GM10266 (cell line): Measurements from ENCODE around the gene SIGLEC10.

Experiments
- DNase-seq: peaks from one replicate; pipeline ENCODE4 v3.0.0; 2012; ENCODE audit errors: extremely low spot score
- TF ChIP-seq, protein P1 (sequence below): IDR thresholded peaks from 2 replicates; pipeline ENCODE4 v1.5.1; 2012; ENCODE audit warnings: mild to moderate bottlenecking, low read depth; ENCODE audit not compliant: control insufficient read depth, insufficient read depth; ENCODE audit errors: missing control alignments

Gene SIGLEC10

DNA sequence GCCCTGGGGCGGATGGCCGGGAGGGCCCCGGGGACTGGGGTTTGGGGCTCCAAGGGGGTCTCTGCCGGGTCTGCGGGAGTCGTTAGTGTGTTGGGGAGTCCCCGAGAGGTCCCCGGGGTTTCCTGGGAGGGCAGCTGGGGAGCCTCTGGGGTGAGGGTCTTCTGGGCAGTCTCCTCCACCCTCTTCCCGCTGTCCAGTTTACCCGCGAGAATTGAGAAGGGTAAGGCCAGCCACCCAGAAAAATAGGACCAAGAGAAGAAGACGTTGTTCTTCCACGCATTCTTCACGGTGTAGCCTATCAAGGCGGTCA lies 50.2 kb downstream of the SIGLEC10 start:
- no peak for DNase-seq
- TF ChIP-seq, protein P1, sequence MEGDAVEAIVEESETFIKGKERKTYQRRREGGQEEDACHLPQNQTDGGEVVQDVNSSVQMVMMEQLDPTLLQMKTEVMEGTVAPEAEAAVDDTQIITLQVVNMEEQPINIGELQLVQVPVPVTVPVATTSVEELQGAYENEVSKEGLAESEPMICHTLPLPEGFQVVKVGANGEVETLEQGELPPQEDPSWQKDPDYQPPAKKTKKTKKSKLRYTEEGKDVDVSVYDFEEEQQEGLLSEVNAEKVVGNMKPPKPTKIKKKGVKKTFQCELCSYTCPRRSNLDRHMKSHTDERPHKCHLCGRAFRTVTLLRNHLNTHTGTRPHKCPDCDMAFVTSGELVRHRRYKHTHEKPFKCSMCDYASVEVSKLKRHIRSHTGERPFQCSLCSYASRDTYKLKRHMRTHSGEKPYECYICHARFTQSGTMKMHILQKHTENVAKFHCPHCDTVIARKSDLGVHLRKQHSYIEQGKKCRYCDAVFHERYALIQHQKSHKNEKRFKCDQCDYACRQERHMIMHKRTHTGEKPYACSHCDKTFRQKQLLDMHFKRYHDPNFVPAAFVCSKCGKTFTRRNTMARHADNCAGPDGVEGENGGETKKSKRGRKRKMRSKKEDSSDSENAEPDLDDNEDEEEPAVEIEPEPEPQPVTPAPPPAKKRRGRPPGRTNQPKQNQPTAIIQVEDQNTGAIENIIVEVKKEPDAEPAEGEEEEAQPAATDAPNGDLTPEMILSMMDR, result no peak

DNA sequence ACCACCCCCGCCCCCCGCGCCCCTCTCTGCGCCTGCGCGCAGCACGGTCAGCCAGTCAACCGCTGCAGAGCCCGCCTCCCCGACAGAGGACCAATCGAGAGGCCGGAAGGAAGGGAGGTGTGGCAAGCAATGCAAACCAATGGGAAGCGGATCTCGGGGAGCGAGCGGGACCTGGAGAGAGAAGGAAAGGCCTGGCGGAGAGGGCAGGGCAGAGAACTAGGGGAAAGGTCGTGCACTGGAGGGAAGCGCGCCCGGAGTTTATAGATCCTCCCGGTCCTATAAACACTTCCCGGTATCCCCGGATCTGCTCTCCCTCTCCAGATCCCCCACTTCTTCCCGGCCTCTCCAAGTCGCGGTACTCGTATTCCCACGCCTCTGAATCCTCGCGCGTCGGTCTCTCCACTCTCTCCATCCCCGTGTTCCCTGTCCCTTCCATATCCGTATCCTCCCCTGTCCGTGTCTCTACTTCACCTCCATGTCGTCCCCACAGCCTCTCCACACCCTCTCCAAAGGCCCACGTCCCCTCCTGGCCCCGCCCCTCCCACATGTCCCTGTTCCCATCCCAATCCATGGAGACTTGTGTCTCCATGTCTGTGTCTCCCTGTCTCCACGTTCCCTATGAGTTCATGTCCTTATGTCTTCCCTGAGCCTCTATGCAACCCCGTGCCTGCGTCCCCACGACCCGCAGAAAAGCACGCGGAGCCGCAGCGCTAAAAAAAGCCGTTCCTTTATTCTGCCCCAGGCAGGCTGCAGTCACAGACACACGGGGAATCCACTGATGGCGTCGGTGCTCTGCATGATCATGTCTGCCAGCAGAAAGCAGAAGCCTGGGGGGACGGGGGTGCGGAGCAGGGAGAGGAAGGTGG lies 50.8 kb downstream of the SIGLEC10 start:
- peak; percentile 94 for DNase-seq
- TF ChIP-seq, protein P1, result no peak

DNA sequence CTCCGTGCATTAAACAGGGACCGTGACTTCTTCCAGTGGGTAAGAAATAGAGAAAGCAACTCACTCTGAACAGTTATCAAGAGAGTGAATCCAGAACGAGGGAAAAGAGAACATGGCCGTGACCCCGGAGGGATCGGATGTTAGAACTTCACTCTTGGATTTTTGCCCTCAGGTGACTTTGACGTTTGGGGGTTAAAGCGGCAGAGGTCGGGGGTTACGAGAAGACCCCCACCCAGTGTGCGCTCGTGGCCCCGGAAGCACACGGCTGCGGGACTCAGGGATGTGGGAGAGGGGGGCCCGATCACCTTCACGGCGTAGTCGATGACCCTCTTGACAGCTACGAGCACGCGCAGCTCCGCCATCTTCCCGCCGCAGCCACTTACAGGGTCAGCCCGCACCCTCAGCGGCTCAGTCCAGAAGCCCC lies 51.5 kb downstream of the SIGLEC10 start, which contains the start of gene ETFB:
TSS of gene ETFB (minus strand) at position 424 of the 424 bp plus-strand sequence. CDS start at position 362, 62 bp downstream.
- DNase-seq, result no peak
- TF ChIP-seq, protein P1, result no peak

DNA sequence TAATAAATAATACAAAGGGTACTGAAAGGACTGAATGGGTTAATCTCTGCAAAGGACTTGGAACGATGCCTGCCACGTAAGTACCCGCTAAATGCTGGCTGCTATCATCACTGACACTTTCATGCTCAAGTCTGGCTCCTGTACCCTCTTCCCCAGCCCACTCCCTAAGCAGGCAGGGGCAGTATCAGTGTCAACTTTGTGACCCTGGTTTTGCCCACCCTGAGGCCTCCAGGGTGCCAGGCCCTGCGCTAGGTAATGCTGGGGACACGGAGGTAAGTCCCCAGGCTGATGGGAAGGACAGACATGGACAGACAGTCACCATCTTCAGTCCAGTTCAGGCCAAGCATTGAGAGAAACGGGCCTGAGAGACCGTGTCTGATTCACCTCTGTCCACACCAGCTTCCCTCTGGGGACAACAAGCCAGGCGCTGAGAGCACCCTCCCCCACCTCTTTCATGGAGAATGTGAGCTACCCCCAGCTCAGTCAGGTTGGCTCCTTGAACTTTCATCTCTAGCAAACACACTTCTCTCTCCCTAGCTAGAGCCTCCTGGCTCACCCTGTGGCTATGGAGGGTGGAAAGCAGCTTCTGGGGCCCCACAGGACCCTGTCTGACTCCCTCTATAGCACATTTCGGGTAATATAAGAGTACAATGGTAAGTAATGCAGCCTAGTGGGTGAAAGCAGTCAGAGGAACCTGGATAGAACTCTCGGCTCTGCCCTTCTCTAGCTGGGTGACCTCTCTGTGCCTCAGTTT lies 52.1 kb downstream of the SIGLEC10 start:
- TF ChIP-seq, protein P1, result no peak
- DNase-seq, result no peak

DNA sequence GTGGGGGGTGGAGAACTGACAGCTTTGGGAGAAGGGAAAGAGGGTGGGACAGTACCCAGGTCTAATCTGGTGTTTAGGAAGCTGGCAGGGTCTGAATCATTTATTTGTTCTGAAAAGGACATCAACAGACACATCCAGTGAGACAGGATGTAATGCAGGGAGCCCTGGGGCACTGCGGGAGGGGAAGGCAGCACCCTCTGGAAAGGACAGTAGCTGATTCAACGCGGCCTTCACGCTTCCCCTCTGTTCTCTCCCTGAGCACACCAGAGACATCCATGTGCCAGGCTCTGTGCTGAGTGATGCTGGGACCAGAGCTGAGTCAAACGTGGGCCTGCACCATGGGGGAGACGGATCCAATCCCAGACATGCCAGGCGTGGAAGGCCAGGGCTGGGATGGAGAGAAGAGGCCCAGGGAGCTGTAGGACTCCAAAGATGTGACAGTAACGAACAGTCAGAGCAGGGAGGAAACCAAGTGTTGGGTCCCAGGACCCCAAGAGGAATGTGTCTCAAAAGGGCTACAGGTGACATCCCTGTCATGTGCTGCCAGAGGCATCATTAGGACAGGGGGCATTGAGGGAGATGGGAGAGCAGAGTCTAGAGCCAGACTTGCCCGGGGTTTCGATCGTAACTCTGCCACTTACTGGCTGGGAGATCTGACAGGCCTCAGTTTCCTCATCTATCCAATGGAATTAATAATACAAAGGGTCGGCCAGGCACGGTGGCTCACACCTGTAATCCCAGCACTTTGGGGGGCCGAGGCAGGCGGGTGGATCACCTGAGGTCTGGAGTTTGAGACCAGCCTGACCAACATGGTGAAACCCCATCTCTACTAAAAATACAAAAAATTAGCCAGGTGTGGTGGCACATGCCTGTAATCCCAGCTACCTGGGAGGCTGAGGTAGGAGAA lies 53.0 kb downstream of the SIGLEC10 start:
- TF ChIP-seq, protein P1, result no peak
- no peak for DNase-seq

DNA sequence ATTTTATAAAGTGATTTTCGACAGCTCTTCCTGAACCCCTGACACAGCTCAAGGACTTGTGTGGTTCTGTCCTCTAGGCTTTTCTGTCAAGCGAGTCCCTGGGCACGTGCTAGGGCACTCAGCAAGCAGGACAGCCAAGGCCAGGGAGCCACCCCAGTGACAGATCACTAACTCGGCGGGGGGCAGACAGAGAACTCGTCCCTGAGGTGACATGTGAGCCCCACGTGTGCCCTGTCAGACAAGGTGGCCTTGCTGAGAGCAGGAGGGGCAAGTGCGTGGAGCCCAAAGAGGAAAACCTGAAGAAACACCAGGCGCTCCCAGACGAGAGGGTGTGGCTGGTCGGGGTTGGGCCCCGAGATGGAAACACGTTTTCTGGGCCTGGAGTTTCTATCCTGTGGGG lies 56.2 kb downstream of the SIGLEC10 start:
- DNase-seq, result no peak
- TF ChIP-seq, protein P1, result no peak
